SHP77 (cell line): ENCODE measurements around the gene GPBP1L1.
"Not testable (repeated sequence)": the region's sequence is repeated elsewhere in the genome, so short reads cannot be mapped to it uniquely, and the experiment has no call there.

ENCODE experiments used
- DNase-seq, 2 experiments: peaks; one replicate each; lab custom pipeline; 2025; lab: John Stamatoyannopoulos, UW

The GPBP1L1 gene, protein sequence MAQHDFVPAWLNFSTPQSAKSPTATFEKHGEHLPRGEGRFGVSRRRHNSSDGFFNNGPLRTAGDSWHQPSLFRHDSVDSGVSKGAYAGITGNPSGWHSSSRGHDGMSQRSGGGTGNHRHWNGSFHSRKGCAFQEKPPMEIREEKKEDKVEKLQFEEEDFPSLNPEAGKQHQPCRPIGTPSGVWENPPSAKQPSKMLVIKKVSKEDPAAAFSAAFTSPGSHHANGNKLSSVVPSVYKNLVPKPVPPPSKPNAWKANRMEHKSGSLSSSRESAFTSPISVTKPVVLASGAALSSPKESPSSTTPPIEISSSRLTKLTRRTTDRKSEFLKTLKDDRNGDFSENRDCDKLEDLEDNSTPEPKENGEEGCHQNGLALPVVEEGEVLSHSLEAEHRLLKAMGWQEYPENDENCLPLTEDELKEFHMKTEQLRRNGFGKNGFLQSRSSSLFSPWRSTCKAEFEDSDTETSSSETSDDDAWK

DNA sequence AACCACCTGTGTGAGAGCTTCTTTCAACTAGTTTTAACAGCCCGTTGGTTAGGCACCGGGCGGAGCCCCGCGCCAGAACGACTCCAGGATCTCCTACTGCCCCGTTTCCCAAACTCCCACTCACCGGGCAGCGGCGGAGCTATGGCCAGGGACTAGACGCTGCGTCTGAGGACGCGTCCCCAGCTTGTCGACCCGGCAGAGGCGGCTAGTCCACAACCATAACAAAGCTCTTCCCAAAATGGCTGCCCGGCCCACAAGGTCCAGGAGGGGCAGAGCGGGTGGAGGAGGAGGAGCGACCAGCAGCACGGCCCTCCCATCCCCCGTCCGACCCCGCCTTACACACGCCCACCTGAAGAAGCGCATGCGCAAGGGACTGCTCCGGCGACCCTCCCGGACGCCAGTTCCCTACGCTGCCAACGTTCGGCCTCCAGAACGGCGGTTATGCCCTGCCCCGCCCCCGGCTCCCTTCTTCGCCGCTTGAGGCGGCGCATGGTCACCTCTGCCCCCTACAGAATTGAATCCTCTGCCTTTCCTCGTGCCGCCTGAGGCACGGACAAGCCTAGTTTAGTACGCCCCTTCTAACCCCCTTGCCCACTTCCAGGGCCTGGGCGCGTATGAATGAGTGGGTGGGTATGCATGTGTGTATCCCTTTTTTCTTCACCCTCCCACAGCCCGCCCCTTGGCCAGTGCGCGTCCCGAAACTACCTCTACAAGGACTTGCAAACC lies at the start of gene GPBP1L1:
TSS of gene GPBP1L1 (minus strand) at position 246 of the 726 bp plus-strand sequence. CDS start 27,446 bp downstream, outside the sequence.
- peak; percentile 87 to 88 for DNase-seq

DNA sequence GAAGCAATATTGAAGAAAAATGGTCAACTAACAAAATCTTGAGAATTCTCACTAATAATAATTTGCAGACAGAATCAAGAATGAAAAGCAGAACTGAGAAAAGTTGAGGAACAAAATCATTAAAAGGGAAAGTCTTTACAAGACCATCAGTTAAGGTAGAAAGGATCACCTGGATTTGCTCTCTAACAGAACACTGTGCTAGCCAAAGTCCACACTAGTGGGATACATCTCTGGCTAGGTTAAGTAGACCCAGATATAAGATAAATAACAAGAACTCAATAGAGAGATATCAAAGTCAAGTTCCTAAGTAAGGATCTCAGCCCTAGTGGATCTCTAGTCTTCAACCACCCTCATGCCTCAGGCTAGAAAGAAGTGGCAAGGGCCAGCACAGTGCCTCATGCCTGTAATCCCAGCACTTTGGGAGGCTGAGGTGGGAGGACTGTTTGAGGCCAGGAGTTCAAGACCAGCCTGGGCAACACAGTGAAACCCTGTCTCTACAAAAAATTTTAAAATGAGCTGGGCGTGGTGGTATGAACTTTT lies 44.5 kb upstream of the GPBP1L1 start:
- no peak for DNase-seq

DNA sequence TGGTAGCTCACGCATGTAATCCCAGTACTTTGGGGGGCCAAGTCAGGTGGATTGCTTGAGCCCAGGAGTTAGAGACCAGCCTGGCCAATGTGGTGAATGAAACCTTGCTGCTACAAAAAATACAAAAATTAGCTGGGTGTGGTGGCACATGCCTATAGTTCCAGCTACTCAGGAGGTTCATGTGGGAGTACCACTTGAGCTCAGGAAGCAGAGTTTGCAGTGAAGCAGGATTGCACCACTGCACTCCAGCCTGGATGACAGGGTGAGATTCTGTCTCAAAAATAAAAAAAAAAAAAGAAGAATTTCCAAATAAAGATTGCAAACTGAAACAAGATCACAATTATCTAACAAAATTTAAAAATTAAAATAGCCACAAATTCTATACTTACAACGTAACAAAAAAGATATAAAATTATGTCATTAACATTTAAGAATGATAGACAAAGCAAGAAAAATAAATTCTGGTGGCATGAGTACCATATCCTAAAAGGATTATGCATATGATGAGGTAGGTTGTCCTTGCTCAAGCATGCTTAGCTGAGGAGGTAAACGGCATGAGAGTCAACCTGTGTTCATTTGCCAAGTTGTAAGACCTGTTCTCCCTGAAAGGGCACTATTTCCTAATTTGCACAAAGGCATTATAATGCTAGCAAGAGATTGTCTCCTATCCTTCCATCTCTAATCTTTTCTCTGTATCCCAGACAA lies 43.9 kb upstream of the GPBP1L1 start:
- DNase-seq = no peak

DNA sequence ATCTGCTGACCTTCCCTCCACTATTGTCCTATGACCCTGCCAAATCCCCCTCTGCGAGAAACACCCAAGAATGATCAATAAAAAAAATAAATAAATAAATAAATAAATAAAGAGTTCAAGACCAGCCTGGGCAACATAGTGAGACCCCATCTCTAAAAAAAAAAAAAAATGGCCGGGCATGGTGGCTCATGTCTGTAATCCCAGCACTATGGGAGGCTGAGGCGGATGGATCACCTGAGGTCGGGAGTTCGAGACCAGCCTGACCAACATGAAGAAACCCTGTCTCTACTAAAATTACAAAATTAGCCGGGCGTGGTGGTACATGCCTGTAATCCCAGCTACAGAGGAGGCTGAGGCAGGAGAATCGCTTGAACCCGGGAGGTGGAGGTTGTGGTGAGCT lies 39.7 kb upstream of the GPBP1L1 start:
- DNase-seq = not testable (repeated sequence)

DNA sequence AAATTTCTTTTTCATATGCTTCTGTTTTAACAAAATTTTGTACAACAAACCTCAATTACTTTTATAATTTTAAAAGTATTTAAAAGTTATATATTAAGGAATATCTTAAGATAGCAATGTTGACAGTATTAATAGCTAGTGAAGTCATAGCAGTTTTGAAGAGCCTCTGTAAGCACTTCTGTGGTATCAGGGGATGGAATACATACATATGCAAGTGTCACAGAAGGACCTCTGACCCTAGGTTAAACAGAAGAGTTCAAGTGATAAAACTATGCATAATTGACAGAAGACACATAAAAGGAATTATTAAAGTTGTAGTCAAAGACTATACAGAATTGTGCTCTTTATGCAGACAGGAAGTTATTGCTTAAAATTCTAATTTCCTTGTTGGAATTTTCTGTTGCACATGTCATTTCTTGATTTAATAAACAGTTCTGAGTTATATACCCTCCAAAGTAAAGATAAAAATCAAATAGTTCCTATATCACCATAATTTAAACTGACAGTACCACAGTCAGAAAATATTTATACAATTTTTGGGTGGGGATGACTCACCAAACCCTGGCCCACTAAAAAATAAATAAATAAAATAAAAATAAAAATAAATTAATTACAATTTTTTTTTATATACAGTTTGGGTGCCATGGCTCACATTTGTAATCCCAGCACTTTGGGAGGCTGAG lies 37.1 kb upstream of the GPBP1L1 start:
- no peak for DNase-seq

DNA sequence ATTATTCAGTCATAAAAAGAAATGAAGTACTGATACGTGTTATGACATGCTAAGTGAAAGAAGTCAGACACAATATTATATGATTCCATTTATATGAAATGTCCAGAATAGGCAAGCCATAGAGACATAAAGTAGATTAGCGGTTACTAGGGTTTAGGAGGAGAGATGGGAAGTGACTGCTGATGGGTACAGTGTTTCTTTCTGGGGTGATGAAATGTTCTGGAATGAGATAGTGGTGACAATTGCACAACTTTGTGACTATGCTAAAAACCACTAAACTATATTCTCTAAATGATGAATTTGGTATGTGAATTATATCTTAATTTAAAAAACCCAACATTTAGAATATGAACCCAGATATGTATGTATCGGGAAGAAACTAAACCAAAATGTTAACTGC lies 36.5 kb upstream of the GPBP1L1 start:
- no peak for DNase-seq

DNA sequence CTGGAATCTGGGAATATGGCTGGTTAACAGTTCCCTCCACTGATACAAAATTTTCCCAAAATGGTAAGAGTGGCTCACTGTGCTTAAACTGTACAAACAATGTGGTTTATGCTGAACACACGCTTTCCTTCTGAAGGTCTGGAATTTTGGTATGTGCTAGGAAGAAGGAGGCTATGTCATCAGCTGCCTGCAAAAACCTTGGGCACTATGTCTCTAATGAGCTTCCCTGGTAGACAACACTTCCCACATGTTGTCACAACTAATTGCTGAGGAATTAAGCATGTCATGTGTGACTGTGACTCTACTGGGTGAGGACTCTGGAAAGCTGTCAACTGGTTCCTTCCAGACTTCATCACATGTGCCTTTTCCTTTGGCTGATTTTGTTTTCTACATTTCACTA lies 34.9 kb upstream of the GPBP1L1 start:
- no peak for DNase-seq

DNA sequence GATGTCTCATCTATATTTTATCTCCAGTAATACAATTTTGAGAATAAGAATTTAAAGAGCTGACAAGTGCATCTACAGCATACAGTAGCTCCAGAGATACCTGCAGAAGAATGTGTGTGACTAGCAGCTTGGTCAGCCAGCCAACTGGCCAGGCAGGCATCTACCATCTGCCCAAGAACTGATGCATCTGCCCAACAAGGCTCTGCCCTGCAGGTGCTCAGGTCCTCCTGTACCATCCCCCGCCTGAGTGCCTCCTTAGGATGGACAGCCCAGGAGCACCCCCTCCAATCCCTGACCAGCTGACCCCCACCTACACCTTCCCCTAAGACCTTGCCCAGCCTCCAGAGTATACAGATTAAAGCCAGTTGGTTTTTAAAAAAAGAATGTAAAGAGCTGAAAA lies 32.0 kb upstream of the GPBP1L1 start:
- DNase-seq = no peak

DNA sequence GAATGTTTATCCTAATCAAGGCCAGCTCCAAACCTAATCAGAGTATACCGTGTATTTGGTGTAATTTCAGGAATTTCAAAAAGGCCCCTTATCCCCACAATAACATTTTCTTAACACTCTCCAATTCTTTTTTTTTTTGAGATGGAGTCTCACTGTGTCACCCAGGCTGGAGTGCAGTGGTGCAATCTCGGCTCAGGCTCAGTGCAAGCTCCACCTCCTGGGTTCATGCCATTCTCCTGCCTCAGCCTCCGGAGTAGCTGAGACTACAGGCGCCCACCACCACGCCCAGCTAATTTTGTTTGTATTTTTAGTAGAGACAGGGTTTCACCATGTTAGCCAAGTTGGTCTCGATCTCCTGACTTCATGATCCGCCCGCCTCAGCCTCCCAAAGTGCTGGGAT lies 31.1 kb upstream of the GPBP1L1 start:
- not testable (repeated sequence) for DNase-seq

DNA sequence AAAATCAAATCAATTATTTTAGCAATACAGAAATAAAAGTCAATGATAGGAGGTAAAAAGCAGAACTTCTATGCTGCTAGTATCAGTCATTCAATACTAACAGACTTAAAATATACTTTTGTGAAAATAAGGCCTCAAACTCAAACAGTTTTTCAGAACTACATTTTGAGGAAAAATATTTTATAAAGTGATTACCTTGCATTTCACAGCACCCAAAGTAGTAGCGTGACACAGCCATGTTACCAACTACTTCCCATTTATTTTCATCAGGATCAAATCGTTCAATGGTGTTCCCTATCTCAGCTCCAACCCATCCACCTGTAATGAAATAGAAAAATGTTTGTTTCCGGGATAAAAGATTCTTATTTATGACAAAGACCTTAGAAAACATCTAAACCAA lies 30.4 kb upstream of the GPBP1L1 start:
- DNase-seq = no peak

DNA sequence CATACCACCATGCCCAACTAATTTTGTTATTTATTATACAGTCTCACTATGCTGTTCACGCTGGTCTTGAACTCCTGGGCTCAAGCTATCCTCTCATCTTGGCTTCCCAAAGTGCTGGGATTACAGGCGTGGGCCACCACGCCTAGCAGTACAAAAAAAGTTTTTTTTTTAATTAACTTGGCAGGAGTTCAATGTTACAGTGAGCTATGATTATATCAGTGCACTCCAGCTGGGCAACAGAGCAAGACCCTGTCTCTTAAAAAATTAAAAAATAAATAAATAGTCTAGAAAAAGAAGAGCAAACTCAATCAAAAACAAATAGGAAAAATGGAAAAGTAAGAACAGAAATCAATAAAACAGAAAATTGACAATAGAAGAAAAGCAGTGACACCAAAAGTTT lies 27.4 kb upstream of the GPBP1L1 start:
- DNase-seq = no peak

DNA sequence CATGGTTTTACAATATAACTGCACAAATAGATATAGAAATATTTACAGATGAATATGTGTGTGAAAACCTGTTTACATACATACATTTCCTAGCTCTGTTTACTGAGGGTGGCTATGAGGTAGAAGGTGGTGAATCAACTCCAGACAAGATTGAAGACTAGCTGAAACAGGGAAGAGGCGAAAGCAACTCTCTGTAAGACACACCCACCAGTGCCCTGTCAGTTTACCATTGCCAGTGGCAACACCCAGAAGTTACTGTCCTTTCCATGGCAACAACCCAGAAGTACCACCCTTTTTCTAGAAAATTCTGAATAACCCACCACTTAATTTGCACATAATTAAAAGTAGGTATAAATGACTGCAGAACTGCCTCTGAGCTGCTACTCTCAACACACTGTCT lies 18.3 kb upstream of the GPBP1L1 start:
- DNase-seq = no peak

DNA sequence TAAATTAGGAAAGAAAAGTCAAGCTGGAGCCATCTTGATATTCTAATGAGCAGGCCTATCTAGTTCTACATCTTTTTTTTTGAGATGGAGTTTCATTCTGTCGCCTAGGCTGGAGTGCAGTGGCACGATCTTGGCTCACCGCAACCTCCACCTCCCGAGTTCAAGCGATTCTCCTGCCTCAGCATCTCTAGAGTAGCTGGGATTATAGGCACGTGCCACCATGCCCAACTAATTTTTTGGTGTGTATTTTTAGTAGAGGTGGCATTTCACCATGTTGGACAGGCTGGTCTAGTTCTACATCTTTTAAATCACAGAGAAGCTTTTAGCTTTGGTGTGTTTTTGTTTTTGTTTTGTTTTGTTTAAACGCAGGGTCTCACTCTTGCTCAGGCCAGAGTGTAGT lies 8.5 kb upstream of the GPBP1L1 start:
- no peak for DNase-seq

DNA sequence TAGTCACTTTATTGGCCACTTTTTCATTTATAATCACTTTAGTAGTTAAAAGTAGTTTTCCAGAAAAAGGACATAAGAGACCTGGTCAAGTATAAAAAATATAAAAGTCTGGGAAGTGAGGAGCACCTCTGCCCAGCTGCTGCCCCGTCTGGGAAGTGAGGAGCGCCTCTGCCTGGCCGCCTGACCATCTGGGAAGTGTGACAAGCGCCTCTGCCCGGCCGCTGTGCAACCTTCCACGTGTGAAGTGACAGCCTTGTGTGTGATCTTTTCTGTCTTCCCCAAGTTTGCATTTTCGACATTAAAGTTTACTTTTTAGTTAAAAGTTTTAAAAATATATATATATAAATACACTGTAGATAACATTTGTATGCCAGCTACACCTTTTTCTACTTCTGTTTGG lies 7.5 kb upstream of the GPBP1L1 start:
- not testable (repeated sequence) for DNase-seq

DNA sequence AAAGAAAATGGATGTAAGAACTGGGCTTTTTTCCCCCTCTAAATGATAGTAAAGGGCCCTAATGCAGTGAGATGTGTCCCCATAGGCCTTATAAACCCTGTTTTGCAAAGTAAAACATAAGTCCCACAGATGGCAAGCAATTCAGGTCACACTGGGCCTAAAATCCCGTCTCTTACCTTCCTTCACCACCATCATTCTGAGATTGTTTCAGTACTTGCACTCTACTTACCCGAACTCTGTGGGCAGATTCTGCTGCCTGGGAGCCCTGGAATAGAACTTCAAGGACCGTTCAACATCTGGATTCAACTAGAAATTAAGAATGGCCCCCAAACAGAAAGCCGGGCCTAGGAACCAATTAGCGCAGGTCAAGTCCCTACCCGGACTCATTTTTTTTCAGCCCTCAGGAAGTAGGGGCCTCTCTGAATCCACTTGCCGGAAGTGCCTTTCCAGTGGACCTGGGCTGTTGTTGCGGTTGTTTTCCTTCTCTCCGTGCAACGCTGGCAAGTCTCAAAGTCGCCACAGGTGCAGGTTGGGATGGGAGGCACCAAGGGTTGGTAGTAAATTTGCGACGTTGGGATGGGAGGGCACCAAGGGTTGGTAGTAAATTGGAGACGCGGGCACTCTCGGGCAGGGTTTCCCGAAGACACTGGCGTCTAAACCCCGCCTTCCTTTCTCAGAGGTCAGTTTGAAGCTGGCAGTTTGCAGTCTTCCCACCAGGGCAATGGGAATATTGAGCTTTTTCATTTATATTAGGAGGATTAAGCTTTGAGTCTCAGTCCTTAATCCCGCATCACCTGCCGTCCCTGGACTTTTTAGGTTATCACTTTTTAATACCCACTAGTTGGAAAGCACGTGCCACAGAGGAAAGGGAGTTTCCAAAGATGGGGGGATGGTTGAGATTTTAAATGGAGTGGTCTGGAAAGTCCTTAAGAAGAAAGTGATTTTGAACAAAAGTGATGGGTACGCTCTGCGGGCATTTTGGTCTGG lies 1.7 kb upstream of the GPBP1L1 start, which contains the start of gene TMEM69:
TSS of gene TMEM69 (plus strand) at position 428 of the 987 bp plus-strand sequence. CDS start 2,888 bp downstream, outside the sequence.
- peak; percentile 77 to 80 for DNase-seq

DNA sequence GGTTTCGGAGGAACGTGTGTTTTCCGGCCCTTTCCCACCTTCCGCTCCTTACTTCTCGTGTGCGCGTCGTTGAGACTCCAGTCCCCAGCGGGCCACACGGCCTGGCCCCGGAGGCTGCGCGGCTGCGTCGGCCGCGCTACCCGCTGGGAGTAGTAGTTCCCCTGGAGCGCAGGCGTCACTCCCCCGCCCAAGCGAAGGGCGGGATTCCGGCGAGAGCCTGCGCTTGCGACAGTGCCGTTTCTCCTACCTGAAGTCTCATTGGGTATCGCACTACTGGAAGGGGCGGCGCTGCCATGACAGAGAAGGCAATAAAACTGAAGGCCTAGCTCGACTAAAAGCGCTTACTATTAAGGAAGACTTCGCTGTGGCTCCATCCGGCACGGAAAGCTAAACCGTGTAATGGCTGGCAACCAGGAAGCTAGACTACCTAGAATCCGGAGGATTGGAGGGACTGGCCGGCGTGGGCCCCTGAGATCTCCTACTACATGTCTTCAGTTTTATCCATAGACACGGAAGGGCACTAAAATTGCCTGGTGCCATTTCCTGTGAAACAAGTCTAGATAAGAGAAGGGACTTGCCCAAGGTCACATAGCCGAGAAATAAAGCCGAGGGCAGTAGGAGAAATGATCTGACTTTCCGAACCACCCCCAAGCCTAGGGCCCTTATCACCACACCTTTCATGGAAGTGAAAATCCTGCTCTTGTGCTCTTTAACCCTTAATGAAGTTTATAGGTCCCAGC lies 851 bp upstream of the GPBP1L1 start:
- DNase-seq = peak; percentile 97

DNA sequence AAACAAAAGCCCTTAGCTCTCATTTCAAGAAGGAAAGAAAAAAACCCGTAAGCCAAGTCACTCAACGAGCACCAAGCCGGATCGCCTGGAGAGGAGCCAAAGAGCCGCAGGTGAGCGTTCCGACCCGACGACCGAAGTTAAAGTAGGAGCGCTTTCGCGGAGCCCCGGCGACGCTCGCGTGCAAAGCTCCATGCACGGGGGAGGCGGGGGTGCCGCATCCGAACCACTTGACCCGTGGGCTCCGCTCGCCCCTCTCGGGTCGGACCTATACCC lies 382 bp downstream of the GPBP1L1 start:
- peak in 1 of 2 experiments; percentile 37 for DNase-seq

DNA sequence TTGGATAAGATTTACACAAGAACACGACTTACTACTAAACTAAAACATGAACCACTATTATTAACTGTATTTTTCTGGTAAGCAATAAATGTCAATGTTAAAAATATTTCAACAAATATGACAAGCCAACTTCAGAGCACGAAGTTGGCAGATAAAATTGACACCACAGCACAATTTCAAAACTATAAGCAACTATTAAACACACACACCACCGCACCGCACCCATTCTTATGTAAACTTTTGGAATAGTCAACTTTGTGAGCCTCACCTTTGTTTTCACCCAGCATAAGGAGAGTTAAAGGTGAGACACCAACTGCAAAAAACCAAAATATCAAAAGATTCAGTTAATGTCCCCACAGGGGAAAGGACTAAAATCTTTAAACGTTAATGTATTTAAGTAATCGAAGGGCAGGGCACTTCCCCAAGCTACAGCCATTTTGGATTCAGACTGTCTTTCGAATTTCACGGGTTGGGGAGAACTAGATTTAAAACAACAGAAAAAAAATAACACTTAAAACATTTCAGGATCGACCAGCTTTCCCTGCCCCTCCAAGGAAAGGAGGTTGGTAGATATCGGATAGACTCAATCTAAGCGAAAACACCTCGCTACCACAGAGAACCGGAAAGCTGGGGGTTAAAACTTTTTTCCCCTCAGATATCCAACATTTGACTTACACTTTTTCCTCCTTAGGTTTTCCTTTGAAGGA lies 872 bp downstream of the GPBP1L1 start:
- DNase-seq = no peak

DNA sequence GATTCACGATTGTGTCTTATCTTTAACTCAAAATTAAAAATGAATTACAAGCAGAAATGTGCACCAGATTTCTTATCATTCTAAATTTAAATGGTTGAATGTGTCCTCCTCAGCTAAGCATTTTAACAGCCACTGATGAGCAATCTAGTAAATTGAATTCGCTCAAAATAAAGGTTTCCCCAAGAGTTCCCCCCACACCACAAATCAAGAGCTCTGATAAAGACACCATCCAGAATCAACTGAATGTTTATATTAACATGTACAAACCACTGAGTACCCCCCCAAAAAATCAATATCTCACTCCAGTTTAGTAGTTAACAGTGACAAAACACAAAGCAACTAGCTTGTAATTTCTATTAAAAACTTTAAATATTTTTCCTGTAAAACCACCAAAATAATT lies 1.9 kb downstream of the GPBP1L1 start:
- DNase-seq = no peak
